ENCODE data around the gene CROCC.

DNA sequence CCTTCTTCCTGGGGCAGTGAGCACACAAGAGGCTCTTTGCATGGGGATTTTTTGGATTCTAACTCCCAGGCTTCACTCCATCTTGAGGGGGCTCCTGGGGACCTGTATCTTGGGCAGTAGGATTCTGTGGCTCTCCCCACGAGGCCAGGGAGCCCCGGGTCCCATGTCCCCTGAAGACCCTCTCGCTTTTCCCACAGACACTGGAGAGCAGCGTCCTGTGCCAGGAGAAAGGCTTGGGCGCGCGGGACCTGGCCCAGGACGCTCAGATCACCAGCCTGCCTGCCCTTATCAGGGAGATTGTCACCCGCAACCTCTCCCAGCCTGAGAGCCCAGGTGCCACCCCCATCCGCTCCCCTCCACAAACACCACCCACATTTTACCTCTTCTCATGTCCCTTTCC is 735 bp downstream of the CROCC start:
- no peak for TF ChIP-seq POLR2A (IDR thresholded peaks at IDR 0.05; ENCODE audit: low read length)
- no peak for TF ChIP-seq GATA1 (IDR thresholded peaks at IDR 0.05; ENCODE audit: low read depth, low read length)

Measured in erythroblast (primary cell).